Measurements from ENCODE around the gene CHRNA4. TPM values are rescaled to one million over a fixed set of nuclear protein-coding genes. Genes with fewer than 3 reads are reported as not detected.

Gene CHRNA4
- total and polyA plus RNA-seq, 2 of the 13 experiments (the other 11 are each of a cell fraction or from before 2014, with no cell fraction given) = not detected

DNA sequence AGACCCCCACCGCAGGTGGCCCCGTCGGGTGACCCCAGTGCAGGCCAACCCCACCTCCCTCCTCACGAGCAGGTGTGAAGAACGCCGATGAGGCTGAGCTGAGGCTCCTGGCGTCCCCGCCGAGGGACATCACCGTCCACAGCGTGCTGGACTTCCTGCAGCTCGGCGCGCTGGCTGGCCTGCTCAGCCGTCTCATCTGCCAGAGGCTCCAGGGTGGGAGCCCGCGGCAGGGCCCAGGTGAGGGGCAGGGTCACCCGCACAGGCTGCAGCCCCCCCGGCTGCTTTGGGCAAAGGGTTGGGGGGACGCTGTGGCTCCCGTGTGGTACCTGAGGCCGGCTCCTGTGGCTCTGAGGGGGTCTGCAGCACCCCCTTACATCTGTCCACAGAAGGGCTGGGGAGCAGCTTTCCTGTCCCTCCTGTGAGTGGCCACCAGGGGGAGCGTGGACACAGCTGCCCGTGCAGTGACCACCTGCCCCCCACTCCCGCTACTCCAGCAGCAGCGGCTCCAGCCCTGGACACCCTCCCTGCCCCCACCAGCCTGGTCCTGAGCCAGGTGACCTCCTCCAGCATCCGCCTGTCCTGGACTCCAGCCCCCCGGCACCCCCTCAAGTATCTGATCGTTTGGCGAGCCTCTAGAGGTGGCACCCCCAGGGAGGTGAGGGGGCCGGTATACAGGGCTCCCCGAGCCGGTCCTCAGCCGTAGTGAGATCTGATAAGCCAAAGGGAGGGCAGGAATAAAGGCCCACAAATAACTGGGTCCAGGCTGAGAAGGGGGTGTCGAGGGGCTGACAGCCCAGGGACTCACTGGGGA, 51.7 kb downstream of the CHRNA4 start (continued):
- TF ChIP-seq AGO1 (IDR thresholded peaks at IDR 0.05; ENCODE audit: low read depth, low read length, poor library complexity, severe bottlenecking) (peak; percentile 55), HOXA5 (CRISPR knock-in tag; IDR thresholded peaks at IDR 0.05) (peak; percentile 72; the same call in 1 of the 2 replicates), SMYD3 (CRISPR knock-in tag; IDR thresholded peaks at IDR 0.05) (no peak), MBNL3 (CRISPR knock-in tag; conservative IDR thresholded peaks at IDR 0.05) (no peak), ZKSCAN1 (IDR thresholded peaks at IDR 0.05; ENCODE audit: low read length) (no peak), KMT2B (CRISPR knock-in tag; IDR thresholded peaks at IDR 0.05) (no peak), HOXD1 (CRISPR knock-in tag; IDR thresholded peaks at IDR 0.05) (no peak), ZNF253 (CRISPR knock-in tag; IDR thresholded peaks at IDR 0.05; ENCODE audit: borderline replicate concordance) (no peak), ZNF33A (CRISPR knock-in tag; IDR thresholded peaks at IDR 0.05; ENCODE audit: borderline replicate concordance) (no peak), RFXAP (CRISPR knock-in tag; IDR thresholded peaks at IDR 0.05; ENCODE audit: borderline replicate concordance) (peak; percentile 49; the same call in 1 of the 2 replicates), PPARG (CRISPR knock-in tag; conservative IDR thresholded peaks at IDR 0.05) (no peak)
- TF ChIP-seq, protein P1, sequence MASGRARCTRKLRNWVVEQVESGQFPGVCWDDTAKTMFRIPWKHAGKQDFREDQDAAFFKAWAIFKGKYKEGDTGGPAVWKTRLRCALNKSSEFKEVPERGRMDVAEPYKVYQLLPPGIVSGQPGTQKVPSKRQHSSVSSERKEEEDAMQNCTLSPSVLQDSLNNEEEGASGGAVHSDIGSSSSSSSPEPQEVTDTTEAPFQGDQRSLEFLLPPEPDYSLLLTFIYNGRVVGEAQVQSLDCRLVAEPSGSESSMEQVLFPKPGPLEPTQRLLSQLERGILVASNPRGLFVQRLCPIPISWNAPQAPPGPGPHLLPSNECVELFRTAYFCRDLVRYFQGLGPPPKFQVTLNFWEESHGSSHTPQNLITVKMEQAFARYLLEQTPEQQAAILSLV (CRISPR knock-in tag; IDR thresholded peaks at IDR 0.05; ENCODE audit: borderline replicate concordance) = no peak
- TF ChIP-seq, protein P2, sequence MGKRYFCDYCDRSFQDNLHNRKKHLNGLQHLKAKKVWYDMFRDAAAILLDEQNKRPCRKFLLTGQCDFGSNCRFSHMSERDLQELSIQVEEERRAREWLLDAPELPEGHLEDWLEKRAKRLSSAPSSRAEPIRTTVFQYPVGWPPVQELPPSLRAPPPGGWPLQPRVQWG (CRISPR knock-in tag; IDR thresholded peaks at IDR 0.05; ENCODE audit: borderline replicate concordance, low read depth) = no peak
- TF ChIP-seq, protein P3, sequence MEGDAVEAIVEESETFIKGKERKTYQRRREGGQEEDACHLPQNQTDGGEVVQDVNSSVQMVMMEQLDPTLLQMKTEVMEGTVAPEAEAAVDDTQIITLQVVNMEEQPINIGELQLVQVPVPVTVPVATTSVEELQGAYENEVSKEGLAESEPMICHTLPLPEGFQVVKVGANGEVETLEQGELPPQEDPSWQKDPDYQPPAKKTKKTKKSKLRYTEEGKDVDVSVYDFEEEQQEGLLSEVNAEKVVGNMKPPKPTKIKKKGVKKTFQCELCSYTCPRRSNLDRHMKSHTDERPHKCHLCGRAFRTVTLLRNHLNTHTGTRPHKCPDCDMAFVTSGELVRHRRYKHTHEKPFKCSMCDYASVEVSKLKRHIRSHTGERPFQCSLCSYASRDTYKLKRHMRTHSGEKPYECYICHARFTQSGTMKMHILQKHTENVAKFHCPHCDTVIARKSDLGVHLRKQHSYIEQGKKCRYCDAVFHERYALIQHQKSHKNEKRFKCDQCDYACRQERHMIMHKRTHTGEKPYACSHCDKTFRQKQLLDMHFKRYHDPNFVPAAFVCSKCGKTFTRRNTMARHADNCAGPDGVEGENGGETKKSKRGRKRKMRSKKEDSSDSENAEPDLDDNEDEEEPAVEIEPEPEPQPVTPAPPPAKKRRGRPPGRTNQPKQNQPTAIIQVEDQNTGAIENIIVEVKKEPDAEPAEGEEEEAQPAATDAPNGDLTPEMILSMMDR (CRISPR knock-in tag; IDR thresholded peaks at IDR 0.05) = peak; percentile 97
- TF ChIP-seq, protein P4, sequence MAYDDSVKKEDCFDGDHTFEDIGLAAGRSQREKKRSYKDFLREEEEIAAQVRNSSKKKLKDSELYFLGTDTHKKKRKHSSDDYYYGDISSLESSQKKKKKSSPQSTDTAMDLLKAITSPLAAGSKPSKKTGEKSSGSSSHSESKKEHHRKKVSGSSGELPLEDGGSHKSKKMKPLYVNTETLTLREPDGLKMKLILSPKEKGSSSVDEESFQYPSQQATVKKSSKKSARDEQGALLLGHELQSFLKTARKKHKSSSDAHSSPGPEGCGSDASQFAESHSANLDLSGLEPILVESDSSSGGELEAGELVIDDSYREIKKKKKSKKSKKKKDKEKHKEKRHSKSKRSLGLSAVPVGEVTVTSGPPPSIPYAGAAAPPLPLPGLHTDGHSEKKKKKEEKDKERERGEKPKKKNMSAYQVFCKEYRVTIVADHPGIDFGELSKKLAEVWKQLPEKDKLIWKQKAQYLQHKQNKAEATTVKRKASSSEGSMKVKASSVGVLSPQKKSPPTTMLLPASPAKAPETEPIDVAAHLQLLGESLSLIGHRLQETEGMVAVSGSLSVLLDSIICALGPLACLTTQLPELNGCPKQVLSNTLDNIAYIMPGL (CRISPR knock-in tag; IDR thresholded peaks at IDR 0.05; ENCODE audit: borderline replicate concordance in 1 of 2, low read depth in 1 of 2) = 0 out of 4 replicates have a peak, but pooled peaks of 1 of the 2 experiments have one; percentile 28
- TF ChIP-seq, protein P5, sequence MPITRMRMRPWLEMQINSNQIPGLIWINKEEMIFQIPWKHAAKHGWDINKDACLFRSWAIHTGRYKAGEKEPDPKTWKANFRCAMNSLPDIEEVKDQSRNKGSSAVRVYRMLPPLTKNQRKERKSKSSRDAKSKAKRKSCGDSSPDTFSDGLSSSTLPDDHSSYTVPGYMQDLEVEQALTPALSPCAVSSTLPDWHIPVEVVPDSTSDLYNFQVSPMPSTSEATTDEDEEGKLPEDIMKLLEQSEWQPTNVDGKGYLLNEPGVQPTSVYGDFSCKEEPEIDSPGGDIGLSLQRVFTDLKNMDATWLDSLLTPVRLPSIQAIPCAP (CRISPR knock-in tag; IDR thresholded peaks at IDR 0.05; ENCODE audit: low read depth) = peak; percentile 56; the same call in 1 of the 2 replicates
- TF ChIP-seq, protein P6, sequence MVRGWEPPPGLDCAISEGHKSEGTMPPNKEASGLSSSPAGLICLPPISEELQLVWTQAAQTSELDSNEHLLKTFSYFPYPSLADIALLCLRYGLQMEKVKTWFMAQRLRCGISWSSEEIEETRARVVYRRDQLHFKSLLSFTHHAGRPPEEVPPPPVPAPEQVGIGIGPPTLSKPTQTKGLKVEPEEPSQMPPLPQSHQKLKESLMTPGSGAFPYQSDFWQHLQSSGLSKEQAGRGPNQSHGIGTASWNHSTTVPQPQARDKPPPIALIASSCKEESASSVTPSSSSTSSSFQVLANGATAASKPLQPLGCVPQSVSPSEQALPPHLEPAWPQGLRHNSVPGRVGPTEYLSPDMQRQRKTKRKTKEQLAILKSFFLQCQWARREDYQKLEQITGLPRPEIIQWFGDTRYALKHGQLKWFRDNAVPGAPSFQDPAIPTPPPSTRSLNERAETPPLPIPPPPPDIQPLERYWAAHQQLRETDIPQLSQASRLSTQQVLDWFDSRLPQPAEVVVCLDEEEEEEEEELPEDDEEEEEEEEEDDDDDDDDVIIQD (CRISPR knock-in tag; IDR thresholded peaks at IDR 0.05; ENCODE audit: low read depth) = no peak
- TF ChIP-seq, protein P7, sequence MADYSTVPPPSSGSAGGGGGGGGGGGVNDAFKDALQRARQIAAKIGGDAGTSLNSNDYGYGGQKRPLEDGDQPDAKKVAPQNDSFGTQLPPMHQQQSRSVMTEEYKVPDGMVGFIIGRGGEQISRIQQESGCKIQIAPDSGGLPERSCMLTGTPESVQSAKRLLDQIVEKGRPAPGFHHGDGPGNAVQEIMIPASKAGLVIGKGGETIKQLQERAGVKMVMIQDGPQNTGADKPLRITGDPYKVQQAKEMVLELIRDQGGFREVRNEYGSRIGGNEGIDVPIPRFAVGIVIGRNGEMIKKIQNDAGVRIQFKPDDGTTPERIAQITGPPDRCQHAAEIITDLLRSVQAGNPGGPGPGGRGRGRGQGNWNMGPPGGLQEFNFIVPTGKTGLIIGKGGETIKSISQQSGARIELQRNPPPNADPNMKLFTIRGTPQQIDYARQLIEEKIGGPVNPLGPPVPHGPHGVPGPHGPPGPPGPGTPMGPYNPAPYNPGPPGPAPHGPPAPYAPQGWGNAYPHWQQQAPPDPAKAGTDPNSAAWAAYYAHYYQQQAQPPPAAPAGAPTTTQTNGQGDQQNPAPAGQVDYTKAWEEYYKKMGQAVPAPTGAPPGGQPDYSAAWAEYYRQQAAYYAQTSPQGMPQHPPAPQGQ (CRISPR knock-in tag; IDR thresholded peaks at IDR 0.05; ENCODE audit: borderline replicate concordance) = no peak
